ENCODE results near the gene STARD10.
A peak's percentile ranks its signal among the peaks of the same experiment; 100 is the strongest.

Gene STARD10

DNA sequence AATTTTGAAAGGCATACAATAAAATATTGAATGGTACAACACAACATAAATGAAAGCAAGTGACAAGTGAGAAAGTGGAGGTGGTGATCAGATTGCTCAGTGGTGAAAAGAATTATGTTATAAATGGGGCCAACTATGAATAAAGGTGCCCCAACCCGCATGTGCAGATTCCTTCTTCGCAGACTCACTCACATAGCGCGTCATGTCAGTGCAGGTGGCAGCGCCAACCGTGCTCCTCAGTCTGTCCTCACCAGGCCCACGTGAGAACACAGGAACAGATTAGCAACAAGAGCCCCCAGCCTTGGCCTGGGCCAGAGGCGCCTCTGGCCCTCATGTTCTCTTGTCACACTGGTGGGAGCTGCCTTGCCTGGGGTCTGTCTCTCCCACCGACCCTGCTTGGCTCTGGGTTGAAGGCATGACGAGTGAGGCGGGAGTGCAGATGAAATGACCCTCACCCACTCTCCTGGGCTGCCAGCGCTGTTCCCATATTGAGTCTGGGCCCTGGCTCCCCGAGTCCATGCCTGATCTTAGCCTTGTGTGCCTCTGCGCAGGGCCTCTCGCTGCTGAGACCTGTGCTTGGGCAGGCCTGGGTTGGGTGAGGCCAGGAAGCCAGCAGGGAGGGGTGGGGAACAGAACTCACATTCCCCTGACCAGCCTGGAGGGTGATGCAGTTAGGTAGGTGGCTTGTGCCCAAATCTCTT, 26.7 kb upstream of the STARD10 start:
- TF ChIP-seq, protein P1, sequence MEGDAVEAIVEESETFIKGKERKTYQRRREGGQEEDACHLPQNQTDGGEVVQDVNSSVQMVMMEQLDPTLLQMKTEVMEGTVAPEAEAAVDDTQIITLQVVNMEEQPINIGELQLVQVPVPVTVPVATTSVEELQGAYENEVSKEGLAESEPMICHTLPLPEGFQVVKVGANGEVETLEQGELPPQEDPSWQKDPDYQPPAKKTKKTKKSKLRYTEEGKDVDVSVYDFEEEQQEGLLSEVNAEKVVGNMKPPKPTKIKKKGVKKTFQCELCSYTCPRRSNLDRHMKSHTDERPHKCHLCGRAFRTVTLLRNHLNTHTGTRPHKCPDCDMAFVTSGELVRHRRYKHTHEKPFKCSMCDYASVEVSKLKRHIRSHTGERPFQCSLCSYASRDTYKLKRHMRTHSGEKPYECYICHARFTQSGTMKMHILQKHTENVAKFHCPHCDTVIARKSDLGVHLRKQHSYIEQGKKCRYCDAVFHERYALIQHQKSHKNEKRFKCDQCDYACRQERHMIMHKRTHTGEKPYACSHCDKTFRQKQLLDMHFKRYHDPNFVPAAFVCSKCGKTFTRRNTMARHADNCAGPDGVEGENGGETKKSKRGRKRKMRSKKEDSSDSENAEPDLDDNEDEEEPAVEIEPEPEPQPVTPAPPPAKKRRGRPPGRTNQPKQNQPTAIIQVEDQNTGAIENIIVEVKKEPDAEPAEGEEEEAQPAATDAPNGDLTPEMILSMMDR (IDR thresholded peaks at IDR 0.05; ENCODE audit: low read depth, low read length): no peak
- H3K4me3 ChIP-seq (ENCODE audit: low read depth, low read length): no peak overlapping the region

DNA sequence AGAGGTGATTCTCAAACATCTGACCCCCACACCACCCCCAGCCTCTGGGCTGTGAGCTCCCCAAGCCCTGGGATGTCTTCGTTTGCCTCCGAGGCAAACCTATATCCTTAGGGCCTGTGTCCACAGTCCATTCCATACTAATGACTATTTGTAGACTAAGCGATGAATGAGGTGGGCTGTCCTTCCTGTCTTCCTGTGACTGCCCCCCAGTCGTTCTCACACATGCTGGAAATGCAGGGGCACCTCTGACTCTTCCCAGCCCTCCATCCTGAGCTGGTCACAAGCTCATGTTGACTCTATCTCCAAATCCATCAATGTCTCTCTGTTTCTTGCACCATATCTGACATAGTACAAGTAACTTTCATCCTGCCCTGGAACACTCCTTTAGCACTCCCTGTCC, 25.1 kb upstream of the STARD10 start:
- no peak overlapping the region for H3K4me3 ChIP-seq (ENCODE audit: low read depth, low read length)
- TF ChIP-seq, protein P1 (IDR thresholded peaks at IDR 0.05; ENCODE audit: low read depth, low read length): no peak

DNA sequence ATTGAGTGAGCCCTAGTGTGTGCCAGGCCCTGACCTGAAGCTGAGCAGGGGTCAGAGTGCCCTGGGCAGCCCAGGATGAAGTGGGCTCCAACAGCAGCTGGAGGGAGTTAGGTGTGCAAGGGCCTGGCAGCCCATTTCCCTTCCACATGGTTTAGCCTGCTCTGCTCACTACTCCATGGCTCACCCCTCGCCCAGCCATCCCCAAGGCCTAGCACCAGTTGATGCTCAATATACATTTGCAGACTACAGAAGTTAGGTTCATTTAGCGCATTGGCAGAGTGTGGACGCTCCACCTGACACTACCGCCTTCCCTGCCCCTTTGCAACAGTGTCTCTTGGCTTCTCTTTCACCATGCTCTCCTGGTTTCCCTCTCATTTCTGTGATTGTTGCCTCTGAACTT, 24.1 kb upstream of the STARD10 start:
- TF ChIP-seq, protein P1 (IDR thresholded peaks at IDR 0.05; ENCODE audit: low read depth, low read length): no peak
- H3K4me3 ChIP-seq (ENCODE audit: low read depth, low read length): no peak overlapping the region

DNA sequence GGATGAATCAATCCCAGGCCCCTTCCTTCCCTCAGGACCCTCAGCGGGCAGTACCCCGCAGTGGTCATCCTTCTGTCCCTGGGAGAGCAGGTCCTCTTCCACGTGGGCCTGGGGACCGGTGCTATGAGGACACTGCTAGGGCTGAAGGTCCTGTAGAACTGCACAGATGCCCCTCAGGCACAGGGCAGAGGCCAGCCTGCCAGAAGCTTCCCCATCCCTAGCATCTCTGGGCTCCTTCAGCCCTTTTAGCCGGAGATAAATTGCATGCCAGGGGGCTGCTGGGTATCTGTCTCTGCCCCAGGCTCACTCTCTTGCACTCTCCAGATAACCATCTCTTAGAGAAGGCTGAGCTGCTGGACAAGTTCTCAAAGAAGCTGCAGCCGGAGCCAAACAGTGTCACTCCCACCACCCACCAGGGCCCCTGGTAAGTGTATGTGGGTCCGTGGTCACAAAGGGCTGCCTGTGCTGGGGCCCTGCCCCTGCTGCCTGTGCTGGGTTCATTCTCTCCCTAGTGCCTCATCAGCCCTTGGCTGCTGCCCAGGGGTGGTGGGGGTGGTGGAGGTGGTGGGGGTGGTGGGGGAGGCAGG, 22.6 kb upstream of the STARD10 start:
- TF ChIP-seq, protein P1 (IDR thresholded peaks at IDR 0.05; ENCODE audit: low read depth, low read length): no peak
- no peak overlapping the region for H3K4me3 ChIP-seq (ENCODE audit: low read depth, low read length)

DNA sequence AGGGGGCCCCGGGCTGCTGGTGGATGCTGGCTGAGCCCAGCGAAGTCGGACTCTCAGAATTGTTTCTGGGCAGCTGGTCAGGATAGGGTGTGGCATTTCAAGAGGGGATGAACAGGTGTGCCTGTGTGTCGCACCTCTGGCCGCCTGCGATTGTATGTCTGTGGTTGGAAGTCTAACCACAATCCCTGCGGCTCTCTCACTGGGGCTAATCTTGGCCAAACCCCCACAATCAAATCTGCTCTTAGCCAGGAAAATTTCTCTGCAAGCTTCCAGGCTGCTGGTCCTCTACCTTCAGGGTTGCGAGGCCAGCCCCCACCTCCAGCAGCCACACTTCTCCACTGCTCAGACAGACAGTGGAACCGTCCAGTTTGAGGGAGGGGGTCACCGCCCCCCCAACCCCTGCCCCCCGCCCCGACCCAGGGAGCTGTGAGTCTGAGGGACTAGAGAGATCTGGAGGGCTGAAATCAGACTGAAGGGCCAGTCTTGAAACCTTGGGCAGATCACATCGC, 21.3 kb upstream of the STARD10 start:
- TF ChIP-seq, protein P1 (IDR thresholded peaks at IDR 0.05; ENCODE audit: low read depth, low read length): no peak

DNA sequence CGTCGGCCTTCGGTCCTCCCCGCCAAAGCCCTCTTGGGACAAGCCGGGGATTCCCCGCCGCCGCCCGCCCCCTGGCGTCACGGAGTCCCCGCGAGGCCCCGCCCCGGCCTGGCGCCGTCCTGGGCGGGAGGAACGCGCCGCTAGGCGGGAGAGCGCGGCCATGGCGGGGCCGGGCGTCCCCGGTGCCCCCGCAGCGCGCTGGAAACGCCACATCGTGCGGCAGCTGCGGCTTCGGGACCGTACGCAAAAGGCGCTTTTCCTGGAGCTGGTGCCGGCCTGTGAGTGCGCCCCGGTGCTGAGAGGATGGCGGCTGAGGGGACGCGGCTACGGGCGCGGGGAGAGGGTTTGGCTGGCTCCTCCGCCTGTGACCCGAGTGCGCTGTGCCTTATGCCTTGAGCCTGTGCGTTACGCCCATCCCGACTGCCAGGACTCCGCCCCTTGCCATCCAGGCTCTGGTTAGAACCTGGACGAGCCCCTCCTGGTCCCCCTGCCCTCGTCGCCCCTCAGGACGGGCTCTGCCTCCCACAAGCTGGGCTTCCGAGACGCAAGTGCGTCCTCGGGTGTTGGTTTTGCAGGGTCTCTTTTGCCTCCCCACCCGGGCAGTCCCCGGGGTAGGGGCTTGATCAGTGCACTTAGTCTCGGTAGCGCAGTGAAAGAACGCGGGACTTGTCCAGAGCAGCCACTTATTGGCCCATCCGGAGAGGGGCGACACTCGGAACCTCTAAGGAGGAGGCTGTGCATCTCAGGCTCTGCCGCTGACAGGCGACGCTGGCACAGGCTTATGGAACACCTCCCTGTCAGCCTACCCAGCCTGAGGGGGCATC, 20.7 kb upstream of the STARD10 start, which contains the start of gene ATG16L2:
TSS of gene ATG16L2 (plus strand) at position 126 of the 824 bp plus-strand sequence. CDS start at position 161, 35 bp downstream.
- peak within 1 kb of the TSS; percentile 85 for H3K4me3 ChIP-seq (ENCODE audit: low read depth, low read length)
- TF ChIP-seq, protein P1 (IDR thresholded peaks at IDR 0.05; ENCODE audit: low read depth, low read length): no peak

More for the DNA sequence above, 21.3 kb upstream of the STARD10 start:
- H3K4me3 ChIP-seq (ENCODE audit: low read depth, low read length): peak overlapping the region; percentile 85

Measured in WI38 (cell line).